ENCODE results near the gene PCDHGC4.

The PCDHGC4 gene

GRCh38 chr5:141513627-141514329, 28.9 kb downstream of the PCDHGC4 start:
- H2AFZ ChIP-seq (ENCODE audit: low read length) = no peak overlapping the region
- peak overlapping the region; percentile 83; the same call in 1 of the 2 replicates for H3K27ac ChIP-seq (ENCODE audit: low read length)
- no peaks in the 10 kb centered on the region; the same call in none of the 2 replicates for H3K36me3 ChIP-seq (replicated peaks; ENCODE audit: insufficient read depth, low read length)

GRCh38 chr5:141514330-141515133, 29.7 kb downstream of the PCDHGC4 start:
- H3F3A ChIP-seq (ENCODE audit: insufficient read depth, low read length) = peaks cover 30% of the 10 kb centered on the region
- H3K27ac ChIP-seq (ENCODE audit: low read length) = peak overlapping the region; percentile 83
- H3K9ac ChIP-seq (ENCODE audit: low read length) = peak overlapping the region; percentile 22; the same call in 1 of the 2 replicates
- H3K9me2 ChIP-seq (replicated peaks; ENCODE audit: insufficient read depth, low read length) = no peaks in the 10 kb centered on the region
- no peaks in the 10 kb centered on the region; the same call in none of the 2 replicates for H3K36me3 ChIP-seq (replicated peaks; ENCODE audit: insufficient read depth, low read length)
- H3K9me3 ChIP-seq (replicated peaks; ENCODE audit: insufficient read depth, low read length) = no peaks in the 10 kb centered on the region
- peak overlapping the region; percentile 79; the same call in 1 of the 2 replicates for H3K4me2 ChIP-seq (ENCODE audit: low read depth, low read length)
- H2AFZ ChIP-seq (ENCODE audit: low read length) = no peak overlapping the region
- H3K27me3 ChIP-seq (replicated peaks; ENCODE audit: insufficient read depth, low read length) = no peaks in the 10 kb centered on the region
- peaks cover 44% of the 10 kb centered on the region for H3K4me1 ChIP-seq (ENCODE audit: low read length)
- H3K79me2 ChIP-seq (ENCODE audit: low read length) = no peaks in the 10 kb centered on the region
- DNase-seq = no peak
- no peak overlapping the region for H3K4me3 ChIP-seq (ENCODE audit: low read length)
- no peak for TF ChIP-seq EZH2phosphoT487 (IDR thresholded peaks at IDR 0.05; ENCODE audit: low read length)
- TF ChIP-seq CTCF (IDR thresholded peaks at IDR 0.05; ENCODE audit: low read length) = no peak
- TF ChIP-seq EZH2 (optimal IDR thresholded peaks at IDR 0.05; ENCODE audit: low read depth, low read length) = no peak
- no peaks in the 10 kb centered on the region for H4K20me1 ChIP-seq (ENCODE audit: insufficient read depth, low read length)

More at GRCh38 chr5:141513627-141514329, 28.9 kb downstream of the PCDHGC4 start:
- Histone ChIP-seq H3K4me3 (ENCODE audit: low read length) (peak overlapping the region; percentile 42), H3K9me2 (replicated peaks; ENCODE audit: insufficient read depth, low read length) (no peaks in the 10 kb centered on the region), H3K4me1 (ENCODE audit: low read length) (peaks cover 49% of the 10 kb centered on the region), H4K20me1 (ENCODE audit: insufficient read depth, low read length) (no peaks in the 10 kb centered on the region), H3K79me2 (ENCODE audit: low read length) (0 out of 2 replicates have a peak, but pooled peaks cover 6% of the 10 kb centered on the region), H3K27me3 (replicated peaks; ENCODE audit: insufficient read depth, low read length) (no peaks in the 10 kb centered on the region), H3F3A (ENCODE audit: insufficient read depth, low read length) (peaks cover 30% of the 10 kb centered on the region), H3K9me3 (replicated peaks; ENCODE audit: insufficient read depth, low read length) (no peaks in the 10 kb centered on the region), H3K9ac (ENCODE audit: low read length) (peak overlapping the region; percentile 59; the same call in 1 of the 2 replicates), H3K4me2 (ENCODE audit: low read depth, low read length) (peak overlapping the region; percentile 79)
- no peak for TF ChIP-seq EZH2phosphoT487 (IDR thresholded peaks at IDR 0.05; ENCODE audit: low read length)
- DNase-seq = peak; percentile 78

GRCh38 chr5:141515141-141515540, 30.3 kb downstream of the PCDHGC4 start:
- Histone ChIP-seq H3K9ac (ENCODE audit: low read length) (no peak overlapping the region), H3K4me1 (ENCODE audit: low read length) (peaks cover 40% of the 10 kb centered on the region), H3K9me2 (replicated peaks; ENCODE audit: insufficient read depth, low read length) (no peaks in the 10 kb centered on the region), H3K27ac (ENCODE audit: low read length) (peak overlapping the region; percentile 83; the same call in 1 of the 2 replicates), H2AFZ (ENCODE audit: low read length) (no peak overlapping the region), H3K4me3 (ENCODE audit: low read length) (no peak overlapping the region), H3K27me3 (replicated peaks; ENCODE audit: insufficient read depth, low read length) (no peaks in the 10 kb centered on the region), H3K36me3 (replicated peaks; ENCODE audit: insufficient read depth, low read length) (no peaks in the 10 kb centered on the region; the same call in none of the 2 replicates), H3K9me3 (replicated peaks; ENCODE audit: insufficient read depth, low read length) (no peaks in the 10 kb centered on the region), H4K20me1 (ENCODE audit: insufficient read depth, low read length) (no peaks in the 10 kb centered on the region), H3K4me2 (ENCODE audit: low read depth, low read length) (no peak overlapping the region), H3F3A (ENCODE audit: insufficient read depth, low read length) (peaks cover 25% of the 10 kb centered on the region), H3K79me2 (ENCODE audit: low read length) (no peaks in the 10 kb centered on the region)
- no peak for DNase-seq
- no peak for TF ChIP-seq EZH2 (optimal IDR thresholded peaks at IDR 0.05; ENCODE audit: low read depth, low read length)
- TF ChIP-seq EZH2phosphoT487 (IDR thresholded peaks at IDR 0.05; ENCODE audit: low read length) = no peak
- no peak for TF ChIP-seq CTCF (IDR thresholded peaks at IDR 0.05; ENCODE audit: low read length)

Measured in MM.1S (cell line).